OCI-LY3 (cell line): ENCODE data around the gene LAMC3.

ENCODE experiments used
- H2AFZ ChIP-seq: fragments of 200-600, 300-600 bp; shearing (Covaris generic); 2 replicates; pipeline ENCODE4 v1.6.0; 2014; ENCODE audit warnings: antibody characterized with exemption, low read depth, low read length
- H3K27ac ChIP-seq: fragments of 200-600, 300-600 bp; sonication (generic); 2 replicates; pipeline ENCODE4 v1.5.1; 2014; ENCODE audit warnings: mild to moderate bottlenecking, low read length, moderate library complexity, mixed read lengths
- H3K27me3 ChIP-seq: fragments of 200-600, 300-600 bp; sonication (generic); 2 replicates; pipeline ENCODE4 v1.6.1; 2014; ENCODE audit warnings: low read depth, low read length, mixed read lengths
- H3K36me3 ChIP-seq: fragments of 200-600, 300-600 bp; sonication (generic); replicated peaks from 2 replicates; pipeline ENCODE3; 2014; ENCODE audit warnings: low read depth, low read length, mixed read lengths
- H3K4me1 ChIP-seq: fragments of 300-600, 200-600 bp; sonication (generic); 2 replicates; pipeline ENCODE4 v1.6.1; 2014; ENCODE audit warnings: low read length, mixed read lengths
- H3K4me2 ChIP-seq: fragments of 200-600, 300-600 bp; sonication (generic); 2 replicates; pipeline ENCODE4 v1.6.1; 2014; ENCODE audit warnings: low read length, mixed read lengths
- H3K4me3 ChIP-seq: fragments of 300-600, 200-600 bp; sonication (generic); 2 replicates; pipeline ENCODE4 v1.5.1; 2014; ENCODE audit warnings: antibody characterized with exemption, mild to moderate bottlenecking, low read length, moderate library complexity
- H3K79me2 ChIP-seq: fragments of 300-600, 200-600 bp; shearing (Covaris generic); 2 replicates; pipeline ENCODE4 v1.6.1; 2014; ENCODE audit warnings: mild to moderate bottlenecking, low read length, mixed read lengths
- H3K9ac ChIP-seq: fragments of 300-600, 200-600 bp; shearing (Covaris generic); 2 replicates; pipeline ENCODE4 v1.6.0; 2014; ENCODE audit warnings: mild to moderate bottlenecking, low read length, moderate library complexity
- H3K9me3 ChIP-seq: fragments of 200-600, 300-600 bp; shearing (Covaris generic); 2 replicates; pipeline ENCODE4 v1.6.1; 2014; ENCODE audit warnings: low read length, mixed read lengths; ENCODE audit not compliant: insufficient read depth
- H4K20me1 ChIP-seq: fragments of 200-600, 300-600 bp; sonication (generic); 2 replicates; pipeline ENCODE4 v1.6.1; 2016; ENCODE audit warnings: low read length, mixed read lengths; ENCODE audit not compliant: insufficient read depth
- CTCF ChIP-seq: fragments of 200-600, 300-600 bp; sonication (generic); IDR thresholded peaks from 2 replicates; pipeline ENCODE4 v1.5.1; 2014; ENCODE audit warnings: antibody characterized with exemption, low read length, low read depth
- EZH2phosphoT487 ChIP-seq: fragments of 200-600 bp; shearing (Covaris generic); IDR thresholded peaks from 2 replicates; pipeline ENCODE4 v1.6.1; 2018; ENCODE audit warnings: antibody characterized with exemption, mixed run types, low read depth

The LAMC3 gene

GRCh38 chr9:130996205-130996604 is 12.8 kb upstream of the LAMC3 start:
- no peak for TF ChIP-seq EZH2phosphoT487
- no peak for TF ChIP-seq CTCF
- Histone ChIP-seq H3K27ac (no peak overlapping the region), H4K20me1 (no peaks in the 10 kb centered on the region)

GRCh38 chr9:130996676-130997394 is 12.1 kb upstream of the LAMC3 start:
- no peaks in the 10 kb centered on the region for H3K79me2 ChIP-seq
- H2AFZ ChIP-seq = no peak overlapping the region
- no peak overlapping the region for H3K4me2 ChIP-seq
- H4K20me1 ChIP-seq = no peaks in the 10 kb centered on the region
- 0 out of 2 replicates have a peak, but pooled peaks cover 3% of the 10 kb centered on the region for H3K4me1 ChIP-seq
- no peaks in the 10 kb centered on the region for H3K9me3 ChIP-seq
- no peak overlapping the region for H3K27ac ChIP-seq
- H3K9ac ChIP-seq = no peak overlapping the region
- H3K27me3 ChIP-seq = peaks cover 25% of the 10 kb centered on the region
- no peak overlapping the region for H3K4me3 ChIP-seq
- no peaks in the 10 kb centered on the region for H3K36me3 ChIP-seq
- TF ChIP-seq CTCF (no peak), EZH2phosphoT487 (no peak)

More at GRCh38 chr9:130996205-130996604, 12.8 kb upstream of the LAMC3 start:
- H3K4me1 ChIP-seq = 0 out of 2 replicates have a peak, but pooled peaks cover 3% of the 10 kb centered on the region
- no peak overlapping the region for H3K4me3 ChIP-seq
- H3K79me2 ChIP-seq = no peaks in the 10 kb centered on the region
- no peak overlapping the region for H3K9ac ChIP-seq
- H2AFZ ChIP-seq = no peak overlapping the region
- peaks cover 25% of the 10 kb centered on the region for H3K27me3 ChIP-seq
- H3K9me3 ChIP-seq = no peaks in the 10 kb centered on the region
- H3K36me3 ChIP-seq = no peaks in the 10 kb centered on the region
- H3K4me2 ChIP-seq = no peak overlapping the region

- Histone ChIP-seq H3K4me2 (no peak overlapping the region), H4K20me1 (no peaks in the 10 kb centered on the region), H3K9me3 (no peaks in the 10 kb centered on the region), H3K36me3 (no peaks in the 10 kb centered on the region), H3K27ac (no peak overlapping the region), H3K27me3 (peaks cover 25% of the 10 kb centered on the region), H3K4me3 (no peak overlapping the region), H3K79me2 (no peaks in the 10 kb centered on the region), H3K4me1 (0 out of 2 replicates have a peak, but pooled peaks cover 3% of the 10 kb centered on the region), H3K9ac (no peak overlapping the region), H2AFZ (no peak overlapping the region)
- TF ChIP-seq EZH2phosphoT487 = no peak
Observed at GRCh38 chr9:130997395-130997684, 11.6 kb upstream of the LAMC3 start.

GRCh38 chr9:130997925-130998596 is 10.9 kb upstream of the LAMC3 start:
- Histone ChIP-seq H3K27ac (no peak overlapping the region), H3K4me3 (peak overlapping the region; percentile 22; the same call in 1 of the 2 replicates), H3K9ac (no peak overlapping the region), H3K36me3 (no peaks in the 10 kb centered on the region), H3K79me2 (no peaks in the 10 kb centered on the region), H3K9me3 (no peaks in the 10 kb centered on the region), H2AFZ (no peak overlapping the region), H3K27me3 (peaks cover 25% of the 10 kb centered on the region), H3K4me1 (0 out of 2 replicates have a peak, but pooled peaks cover 3% of the 10 kb centered on the region), H4K20me1 (no peaks in the 10 kb centered on the region), H3K4me2 (peak overlapping the region; percentile 31)
- no peak for TF ChIP-seq EZH2phosphoT487
- peak; percentile 87 for TF ChIP-seq CTCF
